WERI-Rb-1 (cell line): ENCODE results near the gene SLC32A1.

Source experiments
- DNase-seq: peaks from one replicate; pipeline ENCODE4 v3.0.0-alpha.2; 2020
- H3K27ac ChIP-seq: fragments of 250-450 bp; sonication (Bioruptor Pico); 2 replicates; pipeline ENCODE4 v1.5.1; 2020; ENCODE audit warnings: mild to moderate bottlenecking, moderate library complexity
- H3K27me3 ChIP-seq: fragments of 250-450 bp; sonication (Bioruptor Pico); 2 replicates; pipeline ENCODE4 v1.5.1; 2021; ENCODE audit warnings: mild to moderate bottlenecking, low read depth, moderate library complexity; ENCODE audit not compliant: insufficient read depth, severe bottlenecking
- H3K36me3 ChIP-seq: fragments of 250-450 bp; sonication (Bioruptor Pico); 2 replicates; pipeline ENCODE4 v1.5.1; 2020; ENCODE audit warnings: mild to moderate bottlenecking, moderate library complexity
- H3K4me3 ChIP-seq: 2 replicates; pipeline ENCODE4 v1.5.1; 2011; ENCODE audit warnings: low read depth, mild to moderate bottlenecking, control low read depth, low read length
- H3K9me3 ChIP-seq: fragments of 250-450 bp; sonication (Bioruptor Pico); 2 replicates; pipeline ENCODE4 v1.5.1; 2021; ENCODE audit warnings: mild to moderate bottlenecking, moderate library complexity; ENCODE audit not compliant: severe bottlenecking
- TF ChIP-seq, protein P1 (sequence below): IDR thresholded peaks from 2 replicates; pipeline ENCODE4 v1.5.1; 2011; ENCODE audit warnings: low read depth, mild to moderate bottlenecking, control low read depth, inconsistent platforms, low read length

SLC32A1 gene

DNA sequence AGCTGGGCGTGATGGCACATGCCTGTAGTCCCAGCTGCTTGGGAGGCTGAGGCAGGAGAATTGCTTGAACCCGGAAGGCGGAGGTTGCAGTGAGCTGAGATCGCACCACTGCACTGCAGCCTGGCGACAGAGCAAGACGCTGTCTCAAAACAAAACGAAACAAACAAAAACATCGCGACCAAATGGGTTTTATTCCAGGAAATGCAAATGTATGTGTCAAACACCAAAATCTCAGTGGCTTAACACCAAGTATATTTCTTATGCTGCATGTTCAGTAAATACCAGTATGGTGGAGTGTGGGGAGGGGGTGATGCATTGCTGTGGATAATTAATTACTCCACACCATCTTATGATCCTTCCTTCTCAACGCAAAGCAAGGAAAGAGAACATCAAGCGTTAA is 52.1 kb downstream of the SLC32A1 start:
- H3K9me3 ChIP-seq: no peaks in the 10 kb centered on the region
- TF ChIP-seq, protein P1, sequence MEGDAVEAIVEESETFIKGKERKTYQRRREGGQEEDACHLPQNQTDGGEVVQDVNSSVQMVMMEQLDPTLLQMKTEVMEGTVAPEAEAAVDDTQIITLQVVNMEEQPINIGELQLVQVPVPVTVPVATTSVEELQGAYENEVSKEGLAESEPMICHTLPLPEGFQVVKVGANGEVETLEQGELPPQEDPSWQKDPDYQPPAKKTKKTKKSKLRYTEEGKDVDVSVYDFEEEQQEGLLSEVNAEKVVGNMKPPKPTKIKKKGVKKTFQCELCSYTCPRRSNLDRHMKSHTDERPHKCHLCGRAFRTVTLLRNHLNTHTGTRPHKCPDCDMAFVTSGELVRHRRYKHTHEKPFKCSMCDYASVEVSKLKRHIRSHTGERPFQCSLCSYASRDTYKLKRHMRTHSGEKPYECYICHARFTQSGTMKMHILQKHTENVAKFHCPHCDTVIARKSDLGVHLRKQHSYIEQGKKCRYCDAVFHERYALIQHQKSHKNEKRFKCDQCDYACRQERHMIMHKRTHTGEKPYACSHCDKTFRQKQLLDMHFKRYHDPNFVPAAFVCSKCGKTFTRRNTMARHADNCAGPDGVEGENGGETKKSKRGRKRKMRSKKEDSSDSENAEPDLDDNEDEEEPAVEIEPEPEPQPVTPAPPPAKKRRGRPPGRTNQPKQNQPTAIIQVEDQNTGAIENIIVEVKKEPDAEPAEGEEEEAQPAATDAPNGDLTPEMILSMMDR: no peak
- no peak overlapping the region for H3K27ac ChIP-seq
- DNase-seq: no peak
- H3K4me3 ChIP-seq: no peak overlapping the region
- H3K36me3 ChIP-seq: peaks cover 30% of the 10 kb centered on the region
- no peaks in the 10 kb centered on the region for H3K27me3 ChIP-seq
